DND-41 (cell line): Measurements from ENCODE around the gene CEP120.
"Not testable (repeated sequence)": the region's sequence is repeated elsewhere in the genome, so short reads cannot be mapped to it uniquely, and the experiment has no call there.

ENCODE experiments used
- ATAC-seq: fragments of 200-7000 bp; cut with Tn5 transposase; 3 replicates; pipeline ENCODE4 v1.9.1; 2021; ENCODE audit warnings: low read depth; ENCODE audit not compliant: insufficient read depth
- DNase-seq: peaks from one replicate; pipeline ENCODE4 v3.0.0-alpha.2; 2020
- H2AFZ ChIP-seq: 2 replicates; pipeline ENCODE4 v1.6.0; 2012; ENCODE audit warnings: low read depth, low read length
- H3K27ac ChIP-seq: 2 replicates; pipeline ENCODE4 v1.5.1; 2012; ENCODE audit warnings: low read length, inconsistent platforms
- H3K27me3 ChIP-seq: fragments of 200-600 bp; sonication (generic); 2 replicates; pipeline ENCODE4 v1.6.0; 2012; ENCODE audit warnings: low read length, mild to moderate bottlenecking, inconsistent platforms; ENCODE audit not compliant: insufficient read depth, poor library complexity
- H3K36me3 ChIP-seq: 2 replicates; pipeline ENCODE4 v1.5.1; 2012; ENCODE audit warnings: low read length, inconsistent platforms; ENCODE audit not compliant: insufficient read depth
- H3K4me1 ChIP-seq: 2 replicates; pipeline ENCODE4 v1.5.1; 2012; ENCODE audit warnings: mild to moderate bottlenecking, low read length; ENCODE audit not compliant: insufficient read depth
- H3K4me2 ChIP-seq: 2 replicates; pipeline ENCODE4 v1.6.0; 2012; ENCODE audit warnings: mild to moderate bottlenecking, moderate library complexity, low read length, inconsistent platforms; ENCODE audit not compliant: insufficient read depth
- H3K4me3 ChIP-seq, 2 experiments: fragments of 200-600 bp in 1 of 2; shearing (Covaris generic) in 1 of 2; 2 replicates each; pipeline ENCODE4 v1.5.1; 2012 to 2016; ENCODE audit warnings: inconsistent platforms in 2 of 2, low read length in 2 of 2, mild to moderate bottlenecking in 2 of 2, low read depth in 1 of 2, moderate library complexity in 1 of 2
- H3K79me2 ChIP-seq: 2 replicates; pipeline ENCODE4 v1.6.0; 2012; ENCODE audit warnings: low read length, inconsistent platforms; ENCODE audit not compliant: insufficient read depth
- H3K9ac ChIP-seq: 2 replicates; pipeline ENCODE4 v1.6.0; 2012; ENCODE audit warnings: low read depth, mild to moderate bottlenecking, inconsistent platforms, low read length, moderate library complexity
- H3K9me3 ChIP-seq: 2 replicates; pipeline ENCODE4 v1.5.1; 2012; ENCODE audit warnings: low read length, moderate library complexity, mild to moderate bottlenecking, inconsistent platforms; ENCODE audit not compliant: insufficient read depth, severe bottlenecking
- H4K20me1 ChIP-seq: 2 replicates; pipeline ENCODE4 v1.6.0; 2012; ENCODE audit warnings: low read length; ENCODE audit not compliant: insufficient read depth
- CTCF ChIP-seq: IDR thresholded peaks from 2 replicates; pipeline ENCODE4 v1.5.1; 2012; ENCODE audit warnings: borderline replicate concordance, low read length, moderate library complexity, mild to moderate bottlenecking; ENCODE audit not compliant: poor library complexity, severe bottlenecking; ENCODE audit errors: extremely low read depth
- EZH2 ChIP-seq: IDR thresholded peaks from 3 replicates; pipeline ENCODE4 v1.6.1; 2012; ENCODE audit warnings: borderline replicate concordance, low read depth, mild to moderate bottlenecking, moderate library complexity, low read length, inconsistent platforms; ENCODE audit not compliant: severe bottlenecking

CEP120 gene

GRCh38 chr5:123423278-123424149 is at the start of gene CEP120:
TSS of gene CEP120 (minus strand) at chr5:123423403. CDS start at chr5:123422998, 405 bp downstream.
- ATAC-seq: peak; percentile 97
- Histone ChIP-seq H3K27me3 (no peaks in the 10 kb centered on the region), H3K79me2 (peaks cover 42% of the 10 kb centered on the region), H3K9me3 (no peaks in the 10 kb centered on the region), H3K4me3 (peak within 1 kb of the TSS; percentile 50 to 89), H3K9ac (peak within 1 kb of the TSS; percentile 84), H3K36me3 (no peaks in the 10 kb centered on the region), H4K20me1 (no peaks in the 10 kb centered on the region), H3K4me2 (peak within 1 kb of the TSS; percentile 80), H3K4me1 (peaks cover 30% of the 10 kb centered on the region), H2AFZ (peak within 1 kb of the TSS; percentile 96), H3K27ac (peak within 1 kb of the TSS; percentile 86)
- TF ChIP-seq CTCF (peak; percentile 95), EZH2 (no peak)
- DNase-seq: peak; percentile 97

GRCh38 chr5:123472150-123472924 is 49.1 kb upstream of the CEP120 start:
- Histone ChIP-seq H3K4me1 (no peaks in the 10 kb centered on the region), H3K4me3 (no peak overlapping the region), H2AFZ (no peak overlapping the region), H3K9me3 (no peaks in the 10 kb centered on the region), H3K27me3 (no peaks in the 10 kb centered on the region), H3K27ac (no peak overlapping the region), H3K79me2 (no peaks in the 10 kb centered on the region), H3K36me3 (no peaks in the 10 kb centered on the region), H3K9ac (no peak overlapping the region), H3K4me2 (no peak overlapping the region), H4K20me1 (no peaks in the 10 kb centered on the region)
- DNase-seq (no peak), ATAC-seq (no peak)
- TF ChIP-seq CTCF (no peak), EZH2 (no peak)

- DNase-seq: no peak
- TF ChIP-seq CTCF: no peak
- no peak for TF ChIP-seq EZH2
- no peak overlapping the region for H2AFZ ChIP-seq
Measured at GRCh38 chr5:123471385-123471784, 48.2 kb upstream of the CEP120 start.

GRCh38 chr5:123466839-123467238 is 43.6 kb upstream of the CEP120 start:
- DNase-seq, H3K4me3 ChIP-seq, H3K4me2 ChIP-seq, H3K36me3 ChIP-seq, H3K9ac ChIP-seq, H3K4me1 ChIP-seq, ATAC-seq, H3K79me2 ChIP-seq, H3K9me3 ChIP-seq, H4K20me1 ChIP-seq, H2AFZ ChIP-seq, H3K27ac ChIP-seq, H3K27me3 ChIP-seq: not testable (repeated sequence)

More at GRCh38 chr5:123471385-123471784, 48.2 kb upstream of the CEP120 start:
- Histone ChIP-seq H3K79me2 (no peaks in the 10 kb centered on the region), H3K4me1 (no peaks in the 10 kb centered on the region), H3K36me3 (no peaks in the 10 kb centered on the region), H3K9ac (no peak overlapping the region), H3K27ac (no peak overlapping the region), H4K20me1 (no peaks in the 10 kb centered on the region), H3K4me2 (no peak overlapping the region), H3K27me3 (no peaks in the 10 kb centered on the region), H3K9me3 (no peaks in the 10 kb centered on the region), H3K4me3 (no peak overlapping the region)
- ATAC-seq: no peak
